Measurements from ENCODE around the gene MRPL50.
"Not testable (repeated sequence)": the region's sequence is repeated elsewhere in the genome, so short reads cannot be mapped to it uniquely, and the experiment has no call there.

Gene MRPL50

GRCh38 chr9:101417977-101418376, 19.6 kb upstream of the MRPL50 start:
- DNase-seq (ENCODE audit: low read depth), result no peak

- no peak for DNase-seq (ENCODE audit: low read depth)
These were observed 19.0 kb upstream of the MRPL50 start for GRCh38 chr9:101417389-101417788.

GRCh38 chr9:101415578-101415977, 17.2 kb upstream of the MRPL50 start:
- DNase-seq (ENCODE audit: low read depth), result no peak

GRCh38 chr9:101414839-101415238, 16.4 kb upstream of the MRPL50 start:
- no peak for DNase-seq (ENCODE audit: low read depth)

GRCh38 chr9:101409079-101409477, 10.7 kb upstream of the MRPL50 start:
- DNase-seq (ENCODE audit: low read depth), result no peak

- DNase-seq (ENCODE audit: low read depth), result no peak
These were observed 10.1 kb upstream of the MRPL50 start for GRCh38 chr9:101408374-101409078.

GRCh38 chr9:101403516-101404285, 5.3 kb upstream of the MRPL50 start:
- DNase-seq (ENCODE audit: low read depth), result no peak

- no peak for DNase-seq (ENCODE audit: low read depth)
These were observed 1.7 kb upstream of the MRPL50 start for GRCh38 chr9:101400120-101400519.

- no peak for DNase-seq (ENCODE audit: low read depth)
These were observed 1.2 kb upstream of the MRPL50 start for GRCh38 chr9:101399643-101399970.

GRCh38 chr9:101398930-101399642, 668 bp upstream of the MRPL50 start:
- no peak for DNase-seq (ENCODE audit: low read depth)

- no peak for DNase-seq (ENCODE audit: low read depth)
These were observed 711 bp downstream of the MRPL50 start for GRCh38 chr9:101397746-101398067.

- DNase-seq (ENCODE audit: low read depth), result no peak
These were observed 3.7 kb downstream of the MRPL50 start for GRCh38 chr9:101394687-101395086.

GRCh38 chr9:101393135-101393534, 5.3 kb downstream of the MRPL50 start:
- no peak for DNase-seq (ENCODE audit: low read depth)

- no peak for DNase-seq (ENCODE audit: low read depth)
These were observed 9.9 kb downstream of the MRPL50 start for GRCh38 chr9:101388507-101388993.

- DNase-seq (ENCODE audit: low read depth), result no peak
These were observed 10.4 kb downstream of the MRPL50 start for GRCh38 chr9:101387871-101388506.

- not testable (repeated sequence) for DNase-seq (ENCODE audit: low read depth)
These were observed 13.4 kb downstream of the MRPL50 start, which contains the start of gene BAAT for GRCh38 chr9:101384873-101385536. Gene BAAT, minus strand, starts transcription at chr9:101385006. Its CDS starts 13,602 bp downstream, at chr9:101371404.

- no peak for DNase-seq (ENCODE audit: low read depth)
These were observed 15.1 kb downstream of the MRPL50 start for GRCh38 chr9:101383361-101383760.

- no peak for DNase-seq (ENCODE audit: low read depth)
These were observed 16.5 kb downstream of the MRPL50 start for GRCh38 chr9:101381833-101382342.

GRCh38 chr9:101381118-101381517, 17.3 kb downstream of the MRPL50 start:
- DNase-seq (ENCODE audit: low read depth), result no peak

- no peak for DNase-seq (ENCODE audit: low read depth)
These were observed 18.1 kb downstream of the MRPL50 start for GRCh38 chr9:101380295-101380694.

GRCh38 chr9:101376111-101376848, 22.1 kb downstream of the MRPL50 start:
- no peak for DNase-seq (ENCODE audit: low read depth)

Data from T-helper 22 cell (primary cell).